MCF 10A (cell line): ENCODE results near the gene COX8C. TPM values are rescaled to one million over a fixed set of nuclear protein-coding genes. Genes with fewer than 3 reads are reported as not detected.
A peak's percentile ranks its signal among the peaks of the same experiment; 100 is the strongest.

Experiments
- BruUV-seq: library from RNA; stranded (reverse); fragments of 400-500 nt; replicated peaks from 2 replicates; lab custom pipeline; 2021; lab: Mats Ljungman, UMichigan
- CTCF ChIA-PET: fragments of 300-600 bp; sonication (Branson Sonifier 250); formaldehyde crosslinking; extraction: SDS; loops from one replicate; lab custom pipeline; 2021; ENCODE audit warnings: antibody characterized with exemption, inconsistent platforms; lab: Yijun Ruan, JAX
- POLR2A ChIA-PET: fragments of 300-600, 350-650 bp; sonication (Branson Sonifier 250); formaldehyde crosslinking; extraction: SDS; loops from one replicate; lab custom pipeline; 2020; ENCODE audit warnings: antibody characterized with exemption, inconsistent platforms; lab: Yijun Ruan, JAX
- DNase-seq: peaks from one replicate; pipeline ENCODE4 v3.0.0-alpha.2; 2018; ENCODE audit not compliant: unreplicated experiment
- H3K27ac Mint-ChIP-seq: one replicate; pipeline ENCODE4 v1.8.0; 2022; ENCODE audit warnings: mild to moderate bottlenecking, low read depth, mixed read lengths; ENCODE audit not compliant: unreplicated experiment
- H3K27me3 Mint-ChIP-seq: one replicate; pipeline ENCODE4 v1.8.0; 2022; ENCODE audit warnings: mixed read lengths; ENCODE audit not compliant: insufficient read depth, unreplicated experiment
- H3K36me3 Mint-ChIP-seq: one replicate; pipeline ENCODE4 v1.8.0; 2022; ENCODE audit warnings: mild to moderate bottlenecking, moderate library complexity, mixed read lengths; ENCODE audit not compliant: insufficient read depth, unreplicated experiment
- H3K4me1 Mint-ChIP-seq: one replicate; pipeline ENCODE4 v1.8.0; 2022; ENCODE audit warnings: mixed read lengths; ENCODE audit not compliant: insufficient read depth, unreplicated experiment
- H3K4me3 Mint-ChIP-seq: one replicate; pipeline ENCODE4 v1.8.0; 2022; ENCODE audit warnings: mild to moderate bottlenecking, moderate library complexity, mixed read lengths; ENCODE audit not compliant: unreplicated experiment
- H3K9me3 Mint-ChIP-seq: one replicate; pipeline ENCODE4 v1.8.0; 2022; ENCODE audit warnings: mixed read lengths; ENCODE audit not compliant: unreplicated experiment
- intact Hi-C: fragments of 100-400 bp; cut with micrococcal nuclease; formaldehyde crosslinking; loops from 2 replicates; pipeline ENCODE4 v1.14.1; 2022
- total RNA-seq: library from RNA; stranded (reverse); gene quantifications from 2 replicates; pipeline ENCODE4 v1.2.3, GENCODE V29; 2022
- TF ChIP-seq, protein P1 (sequence below): fragments of 200-600 bp; IDR thresholded peaks from one replicate; pipeline ENCODE4 v1.8.0; 2022; ENCODE audit warnings: antibody characterized with exemption, mild to moderate bottlenecking; ENCODE audit not compliant: unreplicated experiment

Gene COX8C
- total RNA-seq, 1 experiment from 2014 or later: not detected

DNA sequence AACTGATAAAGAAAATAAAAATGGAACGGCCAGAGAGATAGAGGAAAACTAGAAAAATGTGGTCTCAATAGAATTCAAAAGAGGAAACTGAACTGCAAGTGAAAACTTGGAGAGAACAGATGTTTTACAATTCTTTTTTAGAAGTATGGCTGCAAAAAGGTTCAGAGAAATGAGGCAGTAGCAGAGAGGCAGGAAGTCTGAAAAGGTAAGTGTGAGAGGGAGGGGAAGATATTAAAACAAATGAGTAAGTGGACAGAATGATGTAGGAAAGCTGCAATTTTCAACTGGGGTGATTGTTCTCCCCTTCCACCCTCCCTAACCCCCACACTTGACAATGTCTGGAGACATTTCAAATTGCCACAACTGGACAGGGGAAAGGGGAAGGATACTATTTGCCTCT lies 27.0 kb upstream of the COX8C start:
- no TSS peak for BruUV-seq
- Mint-ChIP-seq H3K27me3 (no peaks in the 10 kb centered on the region), H3K4me1 (peaks cover 52% of the 10 kb centered on the region), H3K27ac (peak overlapping the region; percentile 10), H3K36me3 (peaks cover 29% of the 10 kb centered on the region), H3K4me3 (no peak overlapping the region), H3K9me3 (no peaks in the 10 kb centered on the region)
- TF ChIP-seq, protein P1, sequence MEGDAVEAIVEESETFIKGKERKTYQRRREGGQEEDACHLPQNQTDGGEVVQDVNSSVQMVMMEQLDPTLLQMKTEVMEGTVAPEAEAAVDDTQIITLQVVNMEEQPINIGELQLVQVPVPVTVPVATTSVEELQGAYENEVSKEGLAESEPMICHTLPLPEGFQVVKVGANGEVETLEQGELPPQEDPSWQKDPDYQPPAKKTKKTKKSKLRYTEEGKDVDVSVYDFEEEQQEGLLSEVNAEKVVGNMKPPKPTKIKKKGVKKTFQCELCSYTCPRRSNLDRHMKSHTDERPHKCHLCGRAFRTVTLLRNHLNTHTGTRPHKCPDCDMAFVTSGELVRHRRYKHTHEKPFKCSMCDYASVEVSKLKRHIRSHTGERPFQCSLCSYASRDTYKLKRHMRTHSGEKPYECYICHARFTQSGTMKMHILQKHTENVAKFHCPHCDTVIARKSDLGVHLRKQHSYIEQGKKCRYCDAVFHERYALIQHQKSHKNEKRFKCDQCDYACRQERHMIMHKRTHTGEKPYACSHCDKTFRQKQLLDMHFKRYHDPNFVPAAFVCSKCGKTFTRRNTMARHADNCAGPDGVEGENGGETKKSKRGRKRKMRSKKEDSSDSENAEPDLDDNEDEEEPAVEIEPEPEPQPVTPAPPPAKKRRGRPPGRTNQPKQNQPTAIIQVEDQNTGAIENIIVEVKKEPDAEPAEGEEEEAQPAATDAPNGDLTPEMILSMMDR: no peak
- CTCF ChIA-PET: no interaction called here
- intact Hi-C loops: no loop called here
- DNase-seq: no peak
- POLR2A ChIA-PET: interaction anchor here (0.8 to 3.8 kb wide), 3 partner anchors 11 to 36 kb away, joined by 3 to 16 read pairs (median 3); no protein-coding TSS in a partner anchor

DNA sequence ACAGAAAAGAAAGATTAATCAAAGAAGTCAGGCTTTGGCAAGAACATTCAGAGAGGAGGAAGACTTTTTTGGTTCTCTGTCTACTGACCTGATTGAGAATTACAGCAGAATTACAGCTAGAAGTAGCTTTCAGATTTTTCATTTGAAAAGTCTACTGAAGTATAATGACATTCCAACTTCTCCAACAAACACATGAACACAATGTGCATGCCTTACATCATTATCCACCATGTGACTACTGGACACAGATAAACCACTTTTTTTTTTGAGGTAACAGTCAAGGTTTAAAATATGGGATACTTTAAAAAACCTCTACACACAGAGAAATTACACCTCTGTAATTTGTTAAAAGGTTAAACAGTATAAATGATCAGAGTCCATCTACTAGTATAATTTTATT lies 26.5 kb upstream of the COX8C start:
- Mint-ChIP-seq H3K9me3 (no peaks in the 10 kb centered on the region), H3K4me1 (peaks cover 53% of the 10 kb centered on the region), H3K27ac (no peak overlapping the region), H3K36me3 (peaks cover 34% of the 10 kb centered on the region), H3K27me3 (no peaks in the 10 kb centered on the region), H3K4me3 (no peak overlapping the region)
- BruUV-seq: no TSS peak
- TF ChIP-seq, protein P1: no peak
- ChIA-PET POLR2A (interaction anchor here (1.1 to 3.8 kb wide), 2 partner anchors 11 to 14 kb away, joined by 3 to 16 read pairs; no protein-coding TSS in a partner anchor), CTCF (interaction anchor here (0.6 kb wide), 1 partner anchor 679 kb away, joined by 3 read pairs; no protein-coding TSS in a partner anchor)
- DNase-seq: no peak
- intact Hi-C loops: no loop called here

DNA sequence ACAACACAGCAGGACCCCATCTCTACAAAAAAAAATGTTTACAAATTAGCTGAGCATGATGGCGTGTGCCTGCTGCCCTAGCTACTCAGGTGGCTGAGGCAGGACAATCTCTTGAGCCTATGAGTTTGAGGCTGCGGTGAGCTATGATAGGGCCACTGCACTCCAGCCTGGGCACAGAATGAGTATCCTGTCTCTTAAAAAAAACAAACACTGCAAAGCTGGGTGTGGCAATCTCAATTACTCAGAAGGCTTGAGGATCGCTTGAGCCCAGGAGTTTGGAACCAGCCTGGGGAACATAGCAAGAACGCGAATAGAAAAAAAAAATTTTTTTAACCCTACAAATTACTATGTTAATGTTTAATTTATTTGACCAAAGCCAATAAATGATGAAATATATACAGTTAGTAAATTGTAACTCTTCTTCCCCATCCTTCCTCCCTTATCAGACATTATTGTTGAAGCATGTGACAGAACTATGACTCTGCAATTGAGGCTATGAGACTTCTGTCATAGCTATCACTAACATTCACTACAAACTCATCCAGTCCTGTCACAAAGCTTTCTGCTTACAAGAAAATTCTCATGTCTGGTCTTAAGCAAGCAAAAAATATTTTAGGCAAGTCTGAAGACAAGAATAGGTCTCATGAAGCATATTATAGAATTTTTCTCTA lies 23.9 kb upstream of the COX8C start:
- Mint-ChIP-seq H3K27me3 (no peaks in the 10 kb centered on the region), H3K36me3 (peaks cover 35% of the 10 kb centered on the region), H3K4me1 (peaks cover 36% of the 10 kb centered on the region), H3K9me3 (no peaks in the 10 kb centered on the region), H3K27ac (no peak overlapping the region), H3K4me3 (no peak overlapping the region)
- POLR2A ChIA-PET: interaction anchor here (1.2 to 3.8 kb wide), 2 partner anchors 8 to 56 kb away, joined by 3 to 16 read pairs; no protein-coding TSS in a partner anchor
- intact Hi-C loops: no loop called here
- CTCF ChIA-PET: interaction anchor here (0.7 kb wide), 1 partner anchor 11 kb away, joined by 7 read pairs; no protein-coding TSS in a partner anchor
- no peak for DNase-seq
- BruUV-seq: no TSS peak
- TF ChIP-seq, protein P1: no peak

DNA sequence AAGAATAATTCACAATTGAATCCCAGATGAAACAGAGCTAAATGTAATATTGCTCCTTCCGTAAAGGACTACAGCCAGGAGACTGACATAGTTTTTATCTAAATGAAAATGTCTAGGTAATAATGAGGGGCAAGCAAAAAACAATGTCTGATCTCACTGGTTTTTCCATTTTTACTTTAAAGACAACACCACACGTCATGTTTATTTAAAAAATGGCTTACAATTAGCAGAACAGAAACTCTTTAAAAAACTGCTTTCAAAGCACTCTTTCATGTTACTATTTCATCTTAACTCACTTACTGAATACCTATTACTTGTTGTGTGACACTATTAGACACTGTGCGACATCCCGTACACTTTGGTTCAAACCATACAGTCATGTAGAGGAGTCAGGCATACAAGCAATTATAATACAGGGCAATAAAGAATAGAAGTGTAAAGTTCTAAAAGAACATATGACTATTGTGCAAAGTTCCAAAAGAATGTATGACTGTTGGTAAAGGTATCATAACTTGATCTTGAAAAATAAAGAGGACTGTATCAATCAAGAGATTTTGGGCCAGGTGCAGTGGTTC lies 23.3 kb upstream of the COX8C start:
- no peaks in the 10 kb centered on the region for H3K27me3 Mint-ChIP-seq
- BruUV-seq: no TSS peak
- H3K36me3 Mint-ChIP-seq: peaks cover 40% of the 10 kb centered on the region
- CTCF ChIA-PET: no interaction called here
- H3K4me1 Mint-ChIP-seq: peaks cover 31% of the 10 kb centered on the region
- H3K4me3 Mint-ChIP-seq: no peak overlapping the region
- no peaks in the 10 kb centered on the region for H3K9me3 Mint-ChIP-seq
- POLR2A ChIA-PET: no interaction called here
- TF ChIP-seq, protein P1: no peak
- intact Hi-C loops: no loop called here
- H3K27ac Mint-ChIP-seq: no peak overlapping the region
- no peak for DNase-seq
